ENCODE results near the gene BAG5.

BAG5 gene

GRCh38 chr14:103563226-103563620, 766 bp upstream of the BAG5 start:
- DNase-seq = no peak

GRCh38 chr14:103562179-103562428, 353 bp downstream of the BAG5 start:
- DNase-seq = no peak

GRCh38 chr14:103561381-103562178, 877 bp downstream of the BAG5 start:
- peak; percentile 39 for DNase-seq

- no peak for DNase-seq
Observed at GRCh38 chr14:103560691-103561090, 1.8 kb downstream of the BAG5 start.

- no peak for DNase-seq
Observed at GRCh38 chr14:103559766-103560165, 2.7 kb downstream of the BAG5 start.

GRCh38 chr14:103558071-103558882, 4.2 kb downstream of the BAG5 start:
- DNase-seq = no peak

GRCh38 chr14:103556946-103557758, 5.3 kb downstream of the BAG5 start:
- no peak for DNase-seq

- no peak for DNase-seq
Observed at GRCh38 chr14:103555559-103556337, 6.7 kb downstream of the BAG5 start.

GRCh38 chr14:103552846-103553210, 9.6 kb downstream of the BAG5 start:
- no peak for DNase-seq

GRCh38 chr14:103552011-103552845, 10.2 kb downstream of the BAG5 start:
- no peak for DNase-seq

- DNase-seq = no peak
Observed at GRCh38 chr14:103551338-103551762, 11.1 kb downstream of the BAG5 start.

GRCh38 chr14:103550451-103551337, 11.8 kb downstream of the BAG5 start:
- DNase-seq = no peak

- DNase-seq = no peak
Observed at GRCh38 chr14:103549361-103550311, 12.8 kb downstream of the BAG5 start.

- no peak for DNase-seq
Observed at GRCh38 chr14:103548463-103549351, 13.8 kb downstream of the BAG5 start.

- no peak for DNase-seq
Observed at GRCh38 chr14:103547941-103548462, 14.5 kb downstream of the BAG5 start.

- DNase-seq = no peak
Observed at GRCh38 chr14:103547455-103547940, 15.0 kb downstream of the BAG5 start.

- peak; percentile 55 for DNase-seq
Observed at GRCh38 chr14:103546652-103547454, 15.6 kb downstream of the BAG5 start.

Data from T1000 (cell line).